HAP-1 (cell line): ENCODE data around the gene FAM135A.
A peak's percentile ranks its signal among the peaks of the same experiment; 100 is the strongest.

ENCODE experiments used
- DNase-seq, 2 experiments: peaks; one replicate each; pipeline ENCODE4 v3.0.0-alpha.2; 2016 to 2020; ENCODE audit warnings: low spot score in 2 of 2
- H3K27me3 ChIP-seq: fragments of 250-450 bp; sonication (Bioruptor Pico); 2 replicates; pipeline ENCODE4 v1.5.1; 2020; ENCODE audit warnings: low read depth, mild to moderate bottlenecking, moderate library complexity
- H3K36me3 ChIP-seq: fragments of 250-450 bp; sonication (Bioruptor Pico); replicated peaks from 2 replicates; pipeline ENCODE4 v1.5.1; 2020; ENCODE audit warnings: mild to moderate bottlenecking
- H3K4me1 ChIP-seq: fragments of 250-450 bp; sonication (Bioruptor Pico); 2 replicates; pipeline ENCODE4 v1.5.1; 2020; ENCODE audit warnings: mild to moderate bottlenecking
- H3K4me3 ChIP-seq: fragments of 250-450 bp; sonication (Bioruptor Pico); 2 replicates; pipeline ENCODE4 v1.5.1; 2020; ENCODE audit warnings: mild to moderate bottlenecking, moderate library complexity
- H3K9me3 ChIP-seq: fragments of 250-450 bp; sonication (Bioruptor Pico); 2 replicates; pipeline ENCODE4 v1.5.1; 2020; ENCODE audit warnings: mild to moderate bottlenecking, moderate library complexity
- in situ Hi-C: fragments of 300-500 bp; cut with MboI; formaldehyde crosslinking; loops from 3 replicates; pipeline ENCODE4 v1.14.3; 2020; ENCODE audit warnings: low sequenced_read_pairs, inconsistent platforms, mixed read lengths

The FAM135A gene

DNA sequence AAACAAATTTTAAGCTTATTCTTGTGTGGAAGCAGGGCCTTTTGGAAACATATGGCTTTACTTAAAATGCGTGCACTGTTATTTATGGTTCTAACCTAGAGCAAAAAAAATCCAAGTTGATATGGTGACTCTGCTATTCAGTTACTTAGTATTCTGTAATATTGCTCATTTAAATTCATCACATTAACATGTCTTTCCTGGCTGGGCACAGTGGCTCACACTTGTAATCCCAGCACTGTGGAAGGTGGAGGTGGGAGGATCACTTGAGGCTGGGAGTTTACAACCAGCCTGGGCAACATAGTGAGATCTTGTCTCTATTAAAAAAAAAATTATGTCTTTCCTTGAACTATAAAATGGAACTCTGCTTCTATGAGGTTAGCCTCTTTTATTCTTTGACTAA is 95.6 kb downstream of the FAM135A start:
- H3K27me3 ChIP-seq = no peaks in the 10 kb centered on the region
- H3K4me1 ChIP-seq = peaks cover 5% of the 10 kb centered on the region
- no peaks in the 10 kb centered on the region; the same call in 1 of the 2 replicates for H3K9me3 ChIP-seq
- H3K4me3 ChIP-seq = no peak overlapping the region
- no peak for DNase-seq
- peaks cover 8% of the 10 kb centered on the region for H3K36me3 ChIP-seq
- in situ Hi-C loops = no loop called here

GRCh38 chr6:70510600-70510999 is 97.3 kb downstream of the FAM135A start:
- Histone ChIP-seq H3K4me3 (no peak overlapping the region), H3K4me1 (peaks cover 5% of the 10 kb centered on the region), H3K27me3 (no peaks in the 10 kb centered on the region), H3K9me3 (no peaks in the 10 kb centered on the region), H3K36me3 (no peaks in the 10 kb centered on the region)
- in situ Hi-C loops = no loop called here
- no peak for DNase-seq

GRCh38 chr6:70518723-70519122 is 105.4 kb downstream of the FAM135A start:
- no peak for DNase-seq
- in situ Hi-C loops = no loop called here
- Histone ChIP-seq H3K27me3 (no peaks in the 10 kb centered on the region), H3K36me3 (no peaks in the 10 kb centered on the region), H3K4me3 (no peak overlapping the region), H3K4me1 (no peaks in the 10 kb centered on the region), H3K9me3 (no peaks in the 10 kb centered on the region)

DNA sequence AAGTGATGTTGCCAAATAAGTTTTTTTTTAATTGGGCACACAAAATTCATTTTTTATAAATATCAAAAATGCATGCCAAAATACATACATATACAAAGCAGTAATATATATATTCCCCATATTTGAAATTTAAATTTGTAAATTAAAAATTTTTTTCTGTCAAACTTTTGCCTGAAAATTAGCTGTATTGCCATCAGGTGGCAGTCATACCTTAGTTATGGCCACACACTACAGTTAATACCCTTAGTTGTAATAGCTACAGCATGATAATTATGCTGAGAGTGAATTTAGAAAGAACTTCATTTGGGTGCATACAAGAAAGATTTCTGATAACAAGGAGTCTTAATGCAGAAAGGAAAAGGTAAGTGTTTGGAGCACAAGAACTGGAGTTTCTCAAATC is 107.3 kb downstream of the FAM135A start:
- Histone ChIP-seq H3K4me1 (no peaks in the 10 kb centered on the region), H3K36me3 (0 out of 2 replicates have a peak, but pooled peaks cover 4% of the 10 kb centered on the region), H3K27me3 (no peaks in the 10 kb centered on the region), H3K9me3 (no peaks in the 10 kb centered on the region), H3K4me3 (no peak overlapping the region)
- in situ Hi-C loops = no loop called here
- DNase-seq = peak in 1 of 2 experiments; percentile 8

GRCh38 chr6:70524721-70525286 is 111.5 kb downstream of the FAM135A start:
- Histone ChIP-seq H3K9me3 (no peaks in the 10 kb centered on the region), H3K36me3 (0 out of 2 replicates have a peak, but pooled peaks cover 4% of the 10 kb centered on the region), H3K4me3 (no peak overlapping the region), H3K4me1 (no peaks in the 10 kb centered on the region), H3K27me3 (no peaks in the 10 kb centered on the region)
- in situ Hi-C loops = loop anchor here (25.0 kb wide), 1 partner anchor 487 kb away; no protein-coding TSS in a partner anchor
- no peak for DNase-seq

- in situ Hi-C loops = loop anchor here (25.0 kb wide), 1 partner anchor 485 kb away; no protein-coding TSS in a partner anchor
- Histone ChIP-seq H3K4me1 (no peaks in the 10 kb centered on the region), H3K4me3 (no peak overlapping the region), H3K9me3 (no peaks in the 10 kb centered on the region), H3K27me3 (no peaks in the 10 kb centered on the region), H3K36me3 (0 out of 2 replicates have a peak, but pooled peaks cover 5% of the 10 kb centered on the region)
- DNase-seq = no peak
Measured at GRCh38 chr6:70527071-70527737, 113.9 kb downstream of the FAM135A start.

- in situ Hi-C loops = loop anchor here (25.0 kb wide), 1 partner anchor 482 kb away; no protein-coding TSS in a partner anchor
- Histone ChIP-seq H3K4me1 (no peaks in the 10 kb centered on the region), H3K36me3 (0 out of 2 replicates have a peak, but pooled peaks cover 2% of the 10 kb centered on the region), H3K9me3 (no peaks in the 10 kb centered on the region), H3K4me3 (no peak overlapping the region), H3K27me3 (no peaks in the 10 kb centered on the region)
- DNase-seq = no peak
Measured at GRCh38 chr6:70530023-70530422, 116.7 kb downstream of the FAM135A start.

DNA sequence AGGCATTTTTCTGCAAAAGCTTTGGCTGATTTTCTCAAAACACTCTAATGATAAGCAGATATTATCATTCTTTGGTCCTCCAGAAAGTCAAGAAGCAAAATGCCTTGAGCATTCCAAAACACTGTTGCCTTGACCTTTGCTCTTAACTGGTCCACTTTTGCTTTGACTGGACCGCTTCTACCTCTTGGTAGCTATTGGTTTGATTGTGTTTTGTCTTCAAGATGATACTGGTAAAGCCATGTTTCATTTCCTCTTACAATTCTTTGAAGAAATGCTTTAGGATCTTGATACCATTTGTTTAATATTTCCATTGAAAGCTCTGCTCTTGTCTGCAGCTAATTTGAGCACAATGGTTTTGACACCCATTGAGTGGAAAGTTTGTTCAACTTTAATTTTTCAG is 117.8 kb downstream of the FAM135A start:
- DNase-seq = no peak
- H3K4me3 ChIP-seq = no peak overlapping the region
- no peaks in the 10 kb centered on the region for H3K4me1 ChIP-seq
- H3K36me3 ChIP-seq = 0 out of 2 replicates have a peak, but pooled peaks cover 2% of the 10 kb centered on the region
- H3K9me3 ChIP-seq = no peaks in the 10 kb centered on the region
- H3K27me3 ChIP-seq = no peaks in the 10 kb centered on the region
- in situ Hi-C loops = loop anchor here (25.0 kb wide), 1 partner anchor 481 kb away; no protein-coding TSS in a partner anchor

DNA sequence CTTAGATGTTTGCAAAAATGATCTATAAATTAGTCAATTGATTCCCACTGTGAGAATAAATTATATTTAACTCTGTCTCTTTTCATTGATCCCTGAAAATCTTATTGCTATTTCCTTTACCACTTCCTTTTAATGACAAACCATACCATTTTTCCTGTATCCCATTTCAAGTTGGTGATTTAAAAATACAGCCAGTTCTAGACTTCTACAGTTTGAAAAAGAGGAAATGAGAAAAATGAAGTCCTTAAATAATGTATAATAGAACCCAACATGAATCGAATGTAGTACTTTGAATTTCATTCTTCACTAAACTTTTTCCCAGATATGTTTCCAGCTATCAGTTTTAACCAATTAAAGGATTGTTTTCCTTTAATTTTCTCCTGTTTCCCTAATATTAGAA is 124.0 kb downstream of the FAM135A start:
- in situ Hi-C loops = loop anchor here (25.0 kb wide), 1 partner anchor 475 kb away; no protein-coding TSS in a partner anchor
- DNase-seq = no peak
- Histone ChIP-seq H3K36me3 (0 out of 2 replicates have a peak, but pooled peaks cover under 1% of the 10 kb centered on the region), H3K4me1 (no peaks in the 10 kb centered on the region), H3K27me3 (no peaks in the 10 kb centered on the region), H3K9me3 (no peaks in the 10 kb centered on the region), H3K4me3 (no peak overlapping the region)

DNA sequence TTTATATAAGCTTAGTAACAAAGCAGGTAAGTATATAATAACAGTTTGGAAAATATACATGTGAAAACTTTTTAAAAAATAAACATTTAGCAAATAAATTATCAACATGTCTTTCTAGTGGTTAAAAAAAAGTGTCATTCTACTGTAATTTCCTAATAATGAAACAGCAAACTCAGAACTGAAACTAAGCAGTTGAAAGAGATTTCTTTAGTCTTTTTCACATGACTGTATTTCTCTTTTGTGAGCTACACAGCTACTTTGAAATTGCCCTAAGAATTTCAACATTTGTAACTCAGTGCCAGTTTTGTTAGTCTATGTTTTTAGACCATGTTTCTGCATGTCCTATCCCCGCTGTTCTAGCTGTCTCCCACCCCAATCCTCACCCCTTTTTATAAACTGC is 125.1 kb downstream of the FAM135A start:
- H3K36me3 ChIP-seq = no peaks in the 10 kb centered on the region

DNA sequence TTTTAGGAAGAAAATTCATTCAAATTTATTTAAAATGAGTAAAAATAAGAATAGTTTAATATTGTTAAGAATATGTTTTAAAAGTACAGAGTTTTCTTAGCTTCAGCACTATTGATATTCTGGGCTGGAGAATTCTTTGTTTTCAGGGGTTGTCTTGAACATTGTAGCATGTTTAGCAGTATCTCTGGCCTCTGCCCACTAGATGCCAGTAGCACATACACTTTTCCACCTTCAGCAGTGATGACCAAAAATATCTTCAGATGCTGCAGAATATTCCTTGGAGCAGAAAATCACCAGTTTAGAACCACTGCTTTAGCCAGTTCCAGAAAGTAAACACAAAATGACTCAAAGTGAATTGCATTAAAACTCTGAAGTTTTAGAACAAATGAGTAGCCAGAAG is 134.0 kb downstream of the FAM135A start:
- Histone ChIP-seq H3K4me3 (no peak overlapping the region), H3K27me3 (no peaks in the 10 kb centered on the region), H3K36me3 (no peaks in the 10 kb centered on the region), H3K4me1 (peaks cover 14% of the 10 kb centered on the region), H3K9me3 (no peaks in the 10 kb centered on the region)
- in situ Hi-C loops = loop anchor here (25.0 kb wide), 1 partner anchor 465 kb away; no protein-coding TSS in a partner anchor
- DNase-seq = peak; percentile 45 to 64

More for the DNA sequence above, 125.1 kb downstream of the FAM135A start:
- Histone ChIP-seq H3K27me3 (no peaks in the 10 kb centered on the region), H3K4me1 (no peaks in the 10 kb centered on the region), H3K9me3 (no peaks in the 10 kb centered on the region), H3K4me3 (no peak overlapping the region)
- in situ Hi-C loops = loop anchor here (25.0 kb wide), 1 partner anchor 474 kb away; no protein-coding TSS in a partner anchor
- no peak for DNase-seq

GRCh38 chr6:70547905-70548304 is 134.6 kb downstream of the FAM135A start:
- DNase-seq = no peak
- H3K9me3 ChIP-seq = no peaks in the 10 kb centered on the region
- H3K27me3 ChIP-seq = no peaks in the 10 kb centered on the region
- no peak overlapping the region for H3K4me3 ChIP-seq
- H3K36me3 ChIP-seq = no peaks in the 10 kb centered on the region
- in situ Hi-C loops = loop anchor here (25.0 kb wide), 1 partner anchor 464 kb away; no protein-coding TSS in a partner anchor
- H3K4me1 ChIP-seq = peaks cover 14% of the 10 kb centered on the region

GRCh38 chr6:70549327-70549726 is 136.0 kb downstream of the FAM135A start:
- peaks cover 14% of the 10 kb centered on the region for H3K4me1 ChIP-seq
- no peak for DNase-seq
- no peaks in the 10 kb centered on the region for H3K9me3 ChIP-seq
- no peaks in the 10 kb centered on the region for H3K27me3 ChIP-seq
- H3K36me3 ChIP-seq = no peaks in the 10 kb centered on the region
- in situ Hi-C loops = loop anchor here (25.0 kb wide), 1 partner anchor 463 kb away; no protein-coding TSS in a partner anchor
- no peak overlapping the region for H3K4me3 ChIP-seq

- in situ Hi-C loops = loop anchor here (10.0 kb wide), 1 partner anchor 133 kb away; no protein-coding TSS in a partner anchor
- Histone ChIP-seq H3K4me1 (peaks cover 9% of the 10 kb centered on the region), H3K4me3 (no peak overlapping the region), H3K9me3 (no peaks in the 10 kb centered on the region), H3K27me3 (no peaks in the 10 kb centered on the region), H3K36me3 (no peaks in the 10 kb centered on the region)
- DNase-seq = no peak
Measured at GRCh38 chr6:70551566-70551965, 138.3 kb downstream of the FAM135A start.
